ENCODE data around the gene RNF11. TPM values are rescaled to one million over a fixed set of nuclear protein-coding genes. Genes with fewer than 3 reads are reported as not detected.

Gene RNF11
- total RNA-seq, 1 experiment from 2014 or later: 55.8 TPM

DNA sequence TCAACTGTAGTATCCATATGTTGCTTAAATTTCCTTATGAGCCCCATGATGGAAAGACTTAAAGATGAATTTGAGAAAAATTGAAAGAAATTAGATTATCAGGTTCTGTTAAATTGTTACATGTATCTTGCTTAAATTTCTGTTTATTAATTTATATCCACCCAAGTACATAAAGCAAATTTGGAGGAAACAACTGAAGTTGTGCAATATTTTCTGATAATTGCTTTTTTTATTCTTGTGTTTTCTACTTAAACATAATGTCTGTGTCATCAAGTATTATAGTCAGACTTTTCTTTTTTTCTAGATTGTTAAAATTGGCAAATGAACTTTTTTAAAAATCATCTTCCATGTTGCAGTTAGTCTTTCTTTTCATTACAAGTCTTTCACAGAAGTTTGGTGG is 36.8 kb downstream of the RNF11 start:
- TF ChIP-seq, protein P1, sequence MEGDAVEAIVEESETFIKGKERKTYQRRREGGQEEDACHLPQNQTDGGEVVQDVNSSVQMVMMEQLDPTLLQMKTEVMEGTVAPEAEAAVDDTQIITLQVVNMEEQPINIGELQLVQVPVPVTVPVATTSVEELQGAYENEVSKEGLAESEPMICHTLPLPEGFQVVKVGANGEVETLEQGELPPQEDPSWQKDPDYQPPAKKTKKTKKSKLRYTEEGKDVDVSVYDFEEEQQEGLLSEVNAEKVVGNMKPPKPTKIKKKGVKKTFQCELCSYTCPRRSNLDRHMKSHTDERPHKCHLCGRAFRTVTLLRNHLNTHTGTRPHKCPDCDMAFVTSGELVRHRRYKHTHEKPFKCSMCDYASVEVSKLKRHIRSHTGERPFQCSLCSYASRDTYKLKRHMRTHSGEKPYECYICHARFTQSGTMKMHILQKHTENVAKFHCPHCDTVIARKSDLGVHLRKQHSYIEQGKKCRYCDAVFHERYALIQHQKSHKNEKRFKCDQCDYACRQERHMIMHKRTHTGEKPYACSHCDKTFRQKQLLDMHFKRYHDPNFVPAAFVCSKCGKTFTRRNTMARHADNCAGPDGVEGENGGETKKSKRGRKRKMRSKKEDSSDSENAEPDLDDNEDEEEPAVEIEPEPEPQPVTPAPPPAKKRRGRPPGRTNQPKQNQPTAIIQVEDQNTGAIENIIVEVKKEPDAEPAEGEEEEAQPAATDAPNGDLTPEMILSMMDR (conservative IDR thresholded peaks at IDR 0.05): no peak

More for the DNA sequence above, 36.8 kb downstream of the RNF11 start:
- H3K4me3 Mint-ChIP-seq: no peak overlapping the region
- Histone ChIP-seq H4K5ac (ENCODE audit: insufficient read length, low read depth, low read length) (no peak overlapping the region), H3K79me1 (ENCODE audit: insufficient read depth, low read depth, low read length, poor library complexity, severe bottlenecking) (no peaks in the 10 kb centered on the region), H3K4me2 (ENCODE audit: insufficient read depth, insufficient read length, low read length) (no peak overlapping the region), H2BK20ac (ENCODE audit: low read depth, low read length, poor library complexity, severe bottlenecking) (no peak overlapping the region), H3K4me1 (ENCODE audit: insufficient read depth, low read length) (no peaks in the 10 kb centered on the region), H2AK5ac (ENCODE audit: insufficient read length, low read length) (no peak overlapping the region), H3K27ac (ENCODE audit: insufficient read length, low read depth, low read length) (no peak overlapping the region), H3K9ac (ENCODE audit: extremely low read depth, insufficient read length, low read length) (no peak overlapping the region), H3K56ac (ENCODE audit: insufficient read length, low read depth, low read length) (no peak overlapping the region), H2AFZ (ENCODE audit: low read length) (no peak overlapping the region), H2BK5ac (ENCODE audit: insufficient read length, low read length) (no peak overlapping the region), H4K8ac (replicated peaks; ENCODE audit: insufficient read length, low read depth, low read length) (no peak overlapping the region), H3K27me3 (ENCODE audit: insufficient read depth, low read length) (no peaks in the 10 kb centered on the region), H3K14ac (ENCODE audit: insufficient read depth, low read length) (no peak overlapping the region), H3K23ac (ENCODE audit: insufficient read length, low read depth, low read length) (no peak overlapping the region), H3K23me2 (ENCODE audit: insufficient read length, low read depth, low read length, poor library complexity, severe bottlenecking) (no peaks in the 10 kb centered on the region), H3K79me2 (ENCODE audit: insufficient read depth, low read length) (no peaks in the 10 kb centered on the region; the same call in 1 of the 2 replicates), H2BK120ac (ENCODE audit: low read depth, low read length, poor library complexity, severe bottlenecking) (no peak overlapping the region), H4K91ac (ENCODE audit: insufficient read length, low read depth, low read length) (no peak overlapping the region), H3K4ac (ENCODE audit: low read depth, low read length) (no peak overlapping the region), H2BK15ac (ENCODE audit: low read depth, low read length) (no peak overlapping the region), H3K9me3 (ENCODE audit: control insufficient read depth, low read depth, low read length) (no peaks in the 10 kb centered on the region), H2BK12ac (ENCODE audit: insufficient read length, low read depth, low read length) (no peak overlapping the region), H3K18ac (ENCODE audit: insufficient read length, low read depth, low read length) (no peak overlapping the region), H3T11ph (ENCODE audit: low read length) (no peak overlapping the region), H4K20me1 (ENCODE audit: control insufficient read depth, insufficient read depth, insufficient read length) (no peaks in the 10 kb centered on the region)
- H3K27me3 Mint-ChIP-seq (ENCODE audit: low read depth): no peaks in the 10 kb centered on the region
- H3K4me1 Mint-ChIP-seq: no peaks in the 10 kb centered on the region
- DNase-seq: no peak
- H3K36me3 Mint-ChIP-seq (ENCODE audit: insufficient read depth in 1 of 3, low read depth in 3 of 3): peaks cover 5 to 25% (median 23%) of the 10 kb centered on the region in 3 experiments; a peak in 6 of 7 replicates
- no peaks in the 10 kb centered on the region for H3K9me3 Mint-ChIP-seq
- H3K27ac Mint-ChIP-seq: no peak overlapping the region

All from H9 (cell line).